AG09309 (cell line): ENCODE data around the gene GPR78.

Source experiments
- DNase-seq: peaks from one replicate; pipeline ENCODE4 v3.0.0-alpha.2; 2010; ENCODE audit warnings: low read depth
- H3K4me3 ChIP-seq: 2 replicates; pipeline ENCODE4 v1.5.1; 2011; ENCODE audit warnings: mild to moderate bottlenecking, low read depth, low read length, moderate library complexity; ENCODE audit not compliant: control insufficient read depth
- TF ChIP-seq, protein P1 (sequence below): IDR thresholded peaks from 2 replicates; pipeline ENCODE4 v1.5.1; 2011; ENCODE audit warnings: mild to moderate bottlenecking, low read depth, low read length, inconsistent platforms; ENCODE audit not compliant: insufficient read depth, control insufficient read depth; ENCODE audit errors: missing control alignments

GPR78 gene

GRCh38 chr4:8593264-8594096 is 13.3 kb downstream of the GPR78 start:
- TF ChIP-seq, protein P1, sequence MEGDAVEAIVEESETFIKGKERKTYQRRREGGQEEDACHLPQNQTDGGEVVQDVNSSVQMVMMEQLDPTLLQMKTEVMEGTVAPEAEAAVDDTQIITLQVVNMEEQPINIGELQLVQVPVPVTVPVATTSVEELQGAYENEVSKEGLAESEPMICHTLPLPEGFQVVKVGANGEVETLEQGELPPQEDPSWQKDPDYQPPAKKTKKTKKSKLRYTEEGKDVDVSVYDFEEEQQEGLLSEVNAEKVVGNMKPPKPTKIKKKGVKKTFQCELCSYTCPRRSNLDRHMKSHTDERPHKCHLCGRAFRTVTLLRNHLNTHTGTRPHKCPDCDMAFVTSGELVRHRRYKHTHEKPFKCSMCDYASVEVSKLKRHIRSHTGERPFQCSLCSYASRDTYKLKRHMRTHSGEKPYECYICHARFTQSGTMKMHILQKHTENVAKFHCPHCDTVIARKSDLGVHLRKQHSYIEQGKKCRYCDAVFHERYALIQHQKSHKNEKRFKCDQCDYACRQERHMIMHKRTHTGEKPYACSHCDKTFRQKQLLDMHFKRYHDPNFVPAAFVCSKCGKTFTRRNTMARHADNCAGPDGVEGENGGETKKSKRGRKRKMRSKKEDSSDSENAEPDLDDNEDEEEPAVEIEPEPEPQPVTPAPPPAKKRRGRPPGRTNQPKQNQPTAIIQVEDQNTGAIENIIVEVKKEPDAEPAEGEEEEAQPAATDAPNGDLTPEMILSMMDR, result no peak
- peak overlapping the region; percentile 72 for H3K4me3 ChIP-seq
- no peak for DNase-seq

DNA sequence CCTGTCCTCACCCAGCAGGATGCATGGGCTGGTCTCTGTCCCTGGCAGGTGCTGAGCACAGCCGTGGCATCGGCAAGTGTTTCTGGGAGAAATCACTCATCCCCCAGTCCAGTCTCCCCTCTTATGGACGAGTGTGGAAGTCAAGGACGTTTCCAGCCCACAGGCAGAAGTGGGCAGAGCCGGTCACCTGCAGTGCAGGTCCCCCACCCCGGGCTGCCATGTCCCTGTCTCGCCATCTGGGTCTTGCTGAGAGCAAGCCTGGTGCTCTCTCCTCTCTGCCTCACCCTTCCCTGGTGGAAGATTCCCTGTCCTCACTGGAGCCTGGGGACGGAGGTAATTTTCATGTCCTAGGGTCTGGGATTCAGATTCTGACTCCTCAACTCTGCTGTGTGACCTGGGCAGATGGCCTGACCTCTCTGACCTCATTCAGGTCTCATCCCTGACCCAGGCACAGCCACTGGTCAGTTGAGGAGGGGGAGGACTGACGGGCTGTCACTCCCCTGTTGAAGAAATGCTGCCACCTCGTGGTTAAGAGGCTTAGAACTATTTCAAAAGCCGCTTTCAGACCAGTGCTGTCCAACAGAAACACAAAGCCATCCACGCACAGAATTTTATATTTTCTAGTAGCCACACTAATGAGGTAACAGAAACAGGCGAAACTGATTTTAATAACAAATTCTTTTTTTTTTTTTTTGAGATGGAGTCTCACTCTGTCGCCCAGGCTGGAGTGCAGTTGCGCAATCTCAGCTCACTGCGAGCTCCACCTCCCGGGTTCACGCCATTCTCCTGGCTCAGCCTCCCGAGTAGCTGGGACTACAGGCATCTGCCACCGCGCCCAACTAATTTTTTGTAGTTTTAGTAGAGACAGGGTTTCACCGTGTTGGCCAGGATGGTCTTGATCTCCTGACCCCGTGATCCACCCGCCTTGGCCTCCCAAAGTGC is 14.2 kb downstream of the GPR78 start:
- peak overlapping the region; percentile 72 for H3K4me3 ChIP-seq

DNA sequence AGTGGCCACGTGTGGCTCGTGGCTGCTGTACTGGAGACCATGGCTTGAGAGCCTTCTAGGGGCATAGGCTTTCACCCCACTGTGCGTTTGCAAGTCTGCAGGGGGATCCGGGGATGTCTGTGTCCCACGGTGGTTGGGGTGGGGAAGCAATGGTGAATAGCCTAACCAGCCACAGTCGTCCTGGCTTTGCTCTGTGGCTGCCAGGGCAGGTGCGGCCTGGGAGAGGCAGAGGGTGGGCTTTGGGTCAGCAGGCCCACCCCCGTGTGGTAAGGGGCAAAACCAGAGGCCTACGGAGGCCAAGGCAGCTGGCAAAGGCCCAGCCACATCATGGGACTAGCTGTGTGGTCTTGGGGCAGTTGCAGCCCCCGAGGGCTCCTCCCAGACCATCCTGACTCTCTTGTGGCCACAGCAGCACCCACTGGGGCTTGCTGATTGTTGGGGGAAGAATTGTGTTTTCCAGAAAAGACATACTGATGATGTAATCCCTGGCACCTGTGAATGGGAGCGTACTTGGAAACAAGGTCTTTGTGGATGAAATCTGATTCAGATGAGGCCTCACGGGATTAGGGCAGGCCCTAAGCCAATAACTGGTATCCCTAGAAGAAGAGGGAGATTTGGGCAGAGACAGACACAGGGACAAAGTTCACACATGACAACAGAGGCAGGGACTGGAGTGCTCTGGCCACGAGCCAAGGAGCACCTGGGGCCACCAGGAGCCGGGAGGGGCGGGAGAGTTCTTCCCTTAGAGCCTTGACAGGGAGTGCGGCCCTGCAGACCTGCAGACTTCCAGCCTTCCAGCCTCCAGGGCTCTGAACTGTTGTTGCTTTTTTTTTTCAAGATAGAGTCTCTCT is 15.3 kb downstream of the GPR78 start:
- TF ChIP-seq, protein P1, result no peak
- no peak overlapping the region for H3K4me3 ChIP-seq
- no peak for DNase-seq

More for the DNA sequence above, 14.2 kb downstream of the GPR78 start:
- peak; percentile 46 for DNase-seq
- TF ChIP-seq, protein P1, result peak; percentile 79

DNA sequence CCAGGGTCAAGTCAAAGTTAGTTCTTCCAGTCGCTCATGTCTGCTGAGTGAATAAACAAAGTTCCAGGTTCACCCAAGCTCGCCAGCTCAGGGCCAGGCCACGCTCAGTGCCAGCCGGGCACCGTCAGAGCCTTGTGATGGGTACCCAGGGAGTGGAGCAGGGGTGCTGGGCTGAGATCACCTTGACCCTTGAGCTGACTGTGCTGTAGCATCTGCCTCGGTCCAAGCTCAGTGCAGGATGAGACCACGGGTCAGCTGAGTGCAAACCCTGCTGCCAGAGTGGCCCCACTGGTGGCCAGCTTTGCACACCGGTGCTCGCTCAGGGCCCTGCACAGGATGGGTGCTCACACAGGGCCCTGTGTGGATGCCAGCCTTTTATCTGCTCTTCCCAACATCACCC is 16.7 kb downstream of the GPR78 start:
- no peak for DNase-seq
- TF ChIP-seq, protein P1, result no peak
- no peak overlapping the region for H3K4me3 ChIP-seq

GRCh38 chr4:8597319-8597718 is 17.1 kb downstream of the GPR78 start:
- TF ChIP-seq, protein P1, result no peak
- H3K4me3 ChIP-seq, result no peak overlapping the region
- no peak for DNase-seq

- no peak overlapping the region for H3K4me3 ChIP-seq
- no peak for DNase-seq
- TF ChIP-seq, protein P1, result no peak
Observed at GRCh38 chr4:8597791-8598190, 17.6 kb downstream of the GPR78 start.
